ENCODE measurements around the gene MYADM. TPM values are rescaled to one million over a fixed set of nuclear protein-coding genes. Genes with fewer than 3 reads are reported as not detected.

MYADM gene
- total and polyA plus RNA-seq, 2 donors (not counting 1 experiment from before 2014, with no cell fraction given): 18.5 to 172 TPM

- H3K27ac ChIP-seq (ENCODE audit: low read length in 2 of 2): no peak overlapping the region
- peak overlapping the region; percentile 27 for H3K9ac ChIP-seq (ENCODE audit: low read length)
- no peaks in the 10 kb centered on the region for H3K36me3 ChIP-seq (replicated peaks in 1 of 2; ENCODE audit: control extremely low read depth in 1 of 2, control insufficient read depth in 1 of 2, extremely low read depth in 1 of 2, insufficient read depth in 2 of 2, low read length in 1 of 2)
- no peak for ATAC-seq (ENCODE audit: low read depth)
- POLR2A ChIA-PET: no interaction called here
- H3K79me2 ChIP-seq (ENCODE audit: control insufficient read depth, insufficient read depth, low read length): no peaks in the 10 kb centered on the region
- H2AFZ ChIP-seq (ENCODE audit: insufficient read depth, low read depth, low read length, poor library complexity, severe bottlenecking): peak overlapping the region; percentile 43
- H3K4me3 ChIP-seq (ENCODE audit: control extremely low read depth in 1 of 5, extremely low read depth in 1 of 5, insufficient read depth in 1 of 5, low read depth in 2 of 5, low read length in 4 of 5): peak overlapping the region in 3 of 5 experiments; percentile 29 to 41 (median 34)
- Mint-ChIP-seq H3K9me3 (ENCODE audit: insufficient read depth) (no peaks in the 10 kb centered on the region), H3K4me1 (peaks cover 23% of the 10 kb centered on the region), H3K27me3 (peaks cover 26% of the 10 kb centered on the region), H3K4me3 (peak overlapping the region; percentile 55), H3K27ac (no peak overlapping the region)
- H3K9me3 ChIP-seq (ENCODE audit: control extremely low read depth in 1 of 3, control insufficient read depth in 2 of 3, insufficient read depth in 1 of 3, low read length in 2 of 3): peaks cover 0 to 16% (median 0%) of the 10 kb centered on the region in 3 donors
- H4K20me1 ChIP-seq (ENCODE audit: control insufficient read depth, insufficient read depth, low read length, poor library complexity, severe bottlenecking): no peaks in the 10 kb centered on the region
- CTCF ChIA-PET: interaction anchor here (0.8 to 1.7 kb wide), 4 partner anchors 10 to 29 kb away, joined by 3 to 10 read pairs (median 6); partner anchors contain the start of gene MYADM
- TF ChIP-seq CTCF (IDR thresholded peaks at IDR 0.05) (peak; percentile 11), EZH2 (IDR thresholded peaks at IDR 0.05; ENCODE audit: borderline replicate concordance, insufficient read depth, low read depth, low read length, poor library complexity, severe bottlenecking) (no peak)
- WGBS (ENCODE audit: insufficient coverage): 6% methylated on average over 14 of the region's 18 CpGs
- peak overlapping the region; percentile 86 for H3K4me2 ChIP-seq (replicated peaks; ENCODE audit: low read depth, low read length, poor library complexity, severe bottlenecking)
- intact Hi-C loops (cut with micrococcal nuclease): loop anchor here (1.0 to 5.0 kb wide), 2 partner anchors 29 to 40 kb away; no protein-coding TSS in a partner anchor
- H3K4me1 ChIP-seq (ENCODE audit: control insufficient read depth in 2 of 2, insufficient read depth in 2 of 2, low read length in 2 of 2): peaks cover 44 to 58% of the 10 kb centered on the region in 2 donors
- H3K27me3 ChIP-seq (replicated peaks in 1 of 4; ENCODE audit: control extremely low read depth in 1 of 4, control insufficient read depth in 3 of 4, insufficient read depth in 4 of 4, low read length in 3 of 4): peaks cover 0 to 60% (median 43%) of the 10 kb centered on the region in 4 experiments
- DNase-seq: no peak
These were observed 14.8 kb downstream of the MYADM start for GRCh38 chr19:53882391-53883050.

GRCh38 chr19:53883231-53883661 lies 15.6 kb downstream of the MYADM start:
- peak; percentile 26 for ATAC-seq (ENCODE audit: low read depth)
- H3K27me3 ChIP-seq (replicated peaks in 1 of 4; ENCODE audit: control extremely low read depth in 1 of 4, control insufficient read depth in 3 of 4, insufficient read depth in 4 of 4, low read length in 3 of 4): peaks cover 0 to 60% (median 43%) of the 10 kb centered on the region in 4 experiments
- H3K27ac ChIP-seq (ENCODE audit: low read length in 2 of 2): no peak overlapping the region
- no peaks in the 10 kb centered on the region for H3K79me2 ChIP-seq (ENCODE audit: control insufficient read depth, insufficient read depth, low read length)
- H2AFZ ChIP-seq (ENCODE audit: insufficient read depth, low read depth, low read length, poor library complexity, severe bottlenecking): no peak overlapping the region
- Mint-ChIP-seq H3K9me3 (ENCODE audit: insufficient read depth) (no peaks in the 10 kb centered on the region), H3K27ac (no peak overlapping the region), H3K4me1 (peaks cover 20% of the 10 kb centered on the region), H3K27me3 (peaks cover 26% of the 10 kb centered on the region), H3K4me3 (peak overlapping the region; percentile 45)
- 0% methylated on average over 9 of the region's 19 CpGs for WGBS (ENCODE audit: insufficient coverage)
- intact Hi-C loops (cut with micrococcal nuclease): loop anchor here (5.0 kb wide), 1 partner anchor 41 kb away; no protein-coding TSS in a partner anchor
- POLR2A ChIA-PET: no interaction called here
- H3K4me2 ChIP-seq (replicated peaks; ENCODE audit: low read depth, low read length, poor library complexity, severe bottlenecking): peak overlapping the region; percentile 86
- H3K4me3 ChIP-seq (ENCODE audit: control extremely low read depth in 1 of 5, extremely low read depth in 1 of 5, insufficient read depth in 1 of 5, low read depth in 2 of 5, low read length in 4 of 5): no peak overlapping the region
- peaks cover 0 to 16% (median 0%) of the 10 kb centered on the region in 3 donors for H3K9me3 ChIP-seq (ENCODE audit: control extremely low read depth in 1 of 3, control insufficient read depth in 2 of 3, insufficient read depth in 1 of 3, low read length in 2 of 3)
- CTCF ChIA-PET: interaction anchor here (1.4 to 1.7 kb wide), 2 partner anchors 11 to 458 kb away, joined by 3 to 7 read pairs; no protein-coding TSS in a partner anchor
- no peaks in the 10 kb centered on the region for H3K36me3 ChIP-seq (replicated peaks in 1 of 2; ENCODE audit: control extremely low read depth in 1 of 2, control insufficient read depth in 1 of 2, extremely low read depth in 1 of 2, insufficient read depth in 2 of 2, low read length in 1 of 2)
- TF ChIP-seq CTCF (IDR thresholded peaks at IDR 0.05): no peak
- no peak for TF ChIP-seq EZH2 (IDR thresholded peaks at IDR 0.05; ENCODE audit: borderline replicate concordance, insufficient read depth, low read depth, low read length, poor library complexity, severe bottlenecking)
- H4K20me1 ChIP-seq (ENCODE audit: control insufficient read depth, insufficient read depth, low read length, poor library complexity, severe bottlenecking): no peaks in the 10 kb centered on the region
- H3K4me1 ChIP-seq (ENCODE audit: control insufficient read depth in 2 of 2, insufficient read depth in 2 of 2, low read length in 2 of 2): peaks cover 42 to 57% of the 10 kb centered on the region in 2 donors
- H3K9ac ChIP-seq (ENCODE audit: low read length): no peak overlapping the region
- peak; percentile 73 for DNase-seq

Measured in B cell (primary cell).